Measurements from ENCODE around the gene FOXL3.

The FOXL3 gene

DNA sequence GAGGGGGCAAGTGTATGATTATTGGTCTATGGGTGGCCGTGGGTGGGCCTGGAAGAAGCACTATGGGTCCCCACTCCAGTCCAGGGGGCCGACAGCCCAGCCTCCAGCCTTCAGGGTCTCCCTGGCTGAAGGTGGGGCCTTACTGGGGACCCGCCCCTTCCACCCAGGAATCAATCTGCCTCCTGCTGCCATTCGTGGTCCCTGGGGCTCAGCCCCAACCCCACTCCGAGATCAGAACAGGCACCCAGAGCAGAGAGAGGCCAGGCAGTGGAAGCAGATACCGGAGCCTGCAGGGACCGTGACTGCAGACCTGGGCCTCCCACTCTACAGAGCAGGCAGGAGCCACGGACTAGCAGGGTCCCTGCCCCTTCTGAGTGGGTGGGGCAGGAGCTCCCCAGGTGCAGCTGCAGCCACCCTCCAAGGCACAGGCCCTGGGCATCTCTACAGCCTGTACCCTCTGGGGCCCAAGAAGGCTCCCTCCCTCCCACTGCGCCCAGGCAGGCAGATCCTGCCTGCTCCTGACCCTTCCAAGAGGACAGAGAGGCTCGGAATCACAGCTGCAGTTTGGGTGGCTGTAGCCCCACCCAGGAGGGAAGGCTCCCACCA, 13.6 kb upstream of the FOXL3 start:
- no peak overlapping the region for H3K4me3 ChIP-seq (ENCODE audit: low read length)
- DNase-seq (ENCODE audit: low read depth), result no peak
- no peak for TF ChIP-seq CTCF (conservative IDR thresholded peaks at IDR 0.05; ENCODE audit: low read length)

GRCh38 chr7:277228-277627, 12.7 kb upstream of the FOXL3 start:
- TF ChIP-seq CTCF (conservative IDR thresholded peaks at IDR 0.05; ENCODE audit: low read length), result no peak
- no peak overlapping the region for H3K4me3 ChIP-seq (ENCODE audit: low read length)
- no peak for DNase-seq (ENCODE audit: low read depth)

- no peak for TF ChIP-seq CTCF (conservative IDR thresholded peaks at IDR 0.05; ENCODE audit: low read length)
- DNase-seq (ENCODE audit: low read depth), result no peak
- no peak overlapping the region for H3K4me3 ChIP-seq (ENCODE audit: low read length)
These were observed 11.9 kb upstream of the FOXL3 start for GRCh38 chr7:278081-278480.

DNA sequence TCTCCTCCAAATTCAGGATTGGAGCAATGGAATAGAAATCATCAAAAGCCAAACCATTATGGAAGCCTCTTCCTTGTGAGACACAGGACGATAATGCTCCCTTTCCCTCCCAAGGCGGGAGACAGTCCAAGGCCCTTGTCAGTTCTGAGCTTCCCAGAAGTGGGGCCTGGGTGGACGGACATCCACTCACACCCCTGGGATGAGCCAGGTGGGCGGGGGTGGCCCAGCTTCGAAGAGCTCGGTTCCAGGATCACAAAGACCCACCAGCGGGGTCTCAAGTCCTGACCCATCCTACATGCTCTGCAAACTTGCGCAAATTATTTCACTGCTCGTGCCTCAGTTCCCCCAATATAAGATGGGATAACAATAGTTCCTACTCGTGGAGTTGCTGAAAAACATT, 10.1 kb upstream of the FOXL3 start:
- DNase-seq (ENCODE audit: low read depth), result no peak
- H3K4me3 ChIP-seq (ENCODE audit: low read length), result no peak overlapping the region
- no peak for TF ChIP-seq CTCF (conservative IDR thresholded peaks at IDR 0.05; ENCODE audit: low read length)

- no peak for DNase-seq (ENCODE audit: low read depth)
- no peak for TF ChIP-seq CTCF (conservative IDR thresholded peaks at IDR 0.05; ENCODE audit: low read length)
- H3K4me3 ChIP-seq (ENCODE audit: low read length), result no peak overlapping the region
These were observed 9.5 kb upstream of the FOXL3 start for GRCh38 chr7:280461-280860.

DNA sequence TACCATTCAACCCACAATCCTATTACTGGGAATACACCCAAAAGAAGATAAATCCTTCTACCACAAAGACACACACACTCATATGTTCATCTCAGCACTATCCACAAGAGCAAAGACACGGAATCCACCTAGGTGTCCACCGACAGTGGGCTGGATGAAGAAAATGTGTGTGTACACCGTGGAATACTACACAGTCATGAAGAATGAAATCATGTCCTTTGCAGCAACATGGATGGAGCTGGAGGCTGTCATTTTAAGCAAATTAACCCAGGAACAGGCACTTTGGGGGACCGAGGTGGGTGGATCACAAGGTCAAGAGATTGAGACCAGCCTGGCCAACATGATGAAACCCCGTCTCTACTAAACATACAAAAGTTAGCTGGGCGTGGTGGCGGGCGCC, 8.3 kb upstream of the FOXL3 start:
- no peak for DNase-seq (ENCODE audit: low read depth)
- no peak for TF ChIP-seq CTCF (conservative IDR thresholded peaks at IDR 0.05; ENCODE audit: low read length)
- H3K4me3 ChIP-seq (ENCODE audit: low read length), result no peak overlapping the region

DNA sequence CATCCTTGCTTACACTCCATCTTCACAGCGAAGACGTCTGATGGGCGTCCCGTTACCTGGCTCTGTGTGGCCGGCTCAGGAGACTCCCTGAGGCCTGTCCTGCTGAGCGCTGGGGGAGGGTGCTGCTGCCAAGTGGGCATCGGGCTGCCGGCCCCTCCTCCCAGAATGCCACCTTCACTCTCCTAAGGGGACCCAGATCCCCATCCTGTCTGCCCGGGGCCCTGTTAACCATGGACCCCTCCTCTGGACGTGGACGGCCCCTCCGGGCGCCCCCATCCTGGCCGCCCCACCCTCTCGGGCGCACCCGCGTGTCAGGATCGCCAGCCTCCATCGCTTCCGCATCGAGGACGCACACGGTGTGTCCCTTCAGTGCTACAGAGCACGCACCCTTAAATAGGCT, 7.3 kb upstream of the FOXL3 start:
- DNase-seq (ENCODE audit: low read depth), result no peak
- no peak overlapping the region for H3K4me3 ChIP-seq (ENCODE audit: low read length)
- TF ChIP-seq CTCF (conservative IDR thresholded peaks at IDR 0.05; ENCODE audit: low read length), result no peak
